GM23248 (cell line): Measurements from ENCODE around the gene SPATC1L. TPM values are rescaled to one million over a fixed set of nuclear protein-coding genes. Genes with fewer than 3 reads are reported as not detected.
"Not testable (repeated sequence)": the region's sequence is repeated elsewhere in the genome, so short reads cannot be mapped to it uniquely, and the experiment has no call there.

ENCODE experiments used
- DNase-seq: peaks from one replicate; pipeline ENCODE4 v3.0.0-alpha.2; 2015
- H2AFZ ChIP-seq: fragments of 200-600 bp; sonication (generic); 2 replicates; pipeline ENCODE4 v1.6.1; 2016; ENCODE audit warnings: antibody characterized with exemption
- H3F3A ChIP-seq: fragments of 200-600 bp; sonication (generic); 2 replicates; pipeline ENCODE4 v1.6.1; 2016; ENCODE audit warnings: mild to moderate bottlenecking, antibody characterized with exemption, mixed run types; ENCODE audit not compliant: insufficient read depth
- H3K27ac ChIP-seq: fragments of 200-600 bp; sonication (generic); 2 replicates; pipeline ENCODE4 v1.5.1; 2016; ENCODE audit warnings: mild to moderate bottlenecking
- H3K27me3 ChIP-seq: fragments of 200-600 bp; sonication (generic); replicated peaks from 2 replicates; pipeline ENCODE4 v1.6.1; 2016; ENCODE audit warnings: mild to moderate bottlenecking; ENCODE audit not compliant: insufficient read depth
- H3K36me3 ChIP-seq: fragments of 200-600 bp; sonication (generic); 2 replicates; pipeline ENCODE4 v1.6.1; 2016; ENCODE audit warnings: low read depth, mild to moderate bottlenecking
- H3K4me1 ChIP-seq: fragments of 200-600 bp; sonication (generic); 2 replicates; pipeline ENCODE4 v1.6.1; 2016; ENCODE audit warnings: mild to moderate bottlenecking; ENCODE audit not compliant: insufficient read depth
- H3K4me2 ChIP-seq: fragments of 200-600 bp; sonication (generic); one replicate; pipeline ENCODE4 v1.6.1; 2016; ENCODE audit warnings: mild to moderate bottlenecking; ENCODE audit not compliant: unreplicated experiment
- H3K4me3 ChIP-seq: fragments of 200-600 bp; sonication (generic); 2 replicates; pipeline ENCODE4 v1.5.1; 2016; ENCODE audit warnings: mild to moderate bottlenecking
- H3K79me2 ChIP-seq: fragments of 200-600 bp; sonication (generic); 2 replicates; pipeline ENCODE4 v1.6.1; 2016; ENCODE audit warnings: mild to moderate bottlenecking; ENCODE audit not compliant: insufficient read depth
- H3K9ac ChIP-seq: fragments of 200-600 bp; sonication (generic); 2 replicates; pipeline ENCODE4 v1.6.1; 2016; ENCODE audit warnings: mild to moderate bottlenecking
- H3K9me2 ChIP-seq: fragments of 200-600 bp; sonication (generic); 2 replicates; pipeline ENCODE4 v1.6.1; 2016; ENCODE audit warnings: mixed run types, mild to moderate bottlenecking, moderate library complexity; ENCODE audit not compliant: insufficient read depth
- H3K9me3 ChIP-seq: fragments of 200-600 bp; sonication (generic); one replicate; pipeline ENCODE4 v1.6.1; 2017; ENCODE audit warnings: low read depth
- H4K20me1 ChIP-seq: fragments of 200-600 bp; sonication (generic); 2 replicates; pipeline ENCODE4 v1.6.0; 2016; ENCODE audit not compliant: insufficient read depth
- EZH2 ChIP-seq: fragments of 200-600 bp; sonication (generic); IDR thresholded peaks from 2 replicates; pipeline ENCODE4 v1.6.1; 2018; ENCODE audit warnings: antibody characterized with exemption, mild to moderate bottlenecking; ENCODE audit not compliant: insufficient read depth, poor library complexity, severe bottlenecking
- EZH2phosphoT487 ChIP-seq: fragments of 200-600 bp; sonication (generic); IDR thresholded peaks from 2 replicates; pipeline ENCODE4 v1.6.1; 2018; ENCODE audit warnings: antibody characterized with exemption, moderate library complexity, mild to moderate bottlenecking, low read depth; ENCODE audit not compliant: insufficient read depth
- WGBS, 2 experiments: methylation state at CpG; one replicate each; pipeline ENCODE4 v1.1.6; 2015 to 2017; ENCODE audit warnings: low lambda C conversion rate in 2 of 2, low coverage in 1 of 2; ENCODE audit errors: missing lambda C conversion rate in 2 of 2; 5-methylcytosine and 5-hydroxymethylcytosine counted together
- in situ Hi-C: fragments of 300-500 bp; cut with MboI; formaldehyde crosslinking; loops from 2 replicates; pipeline ENCODE4 v1.15.0; 2020
- polyA plus RNA-seq: library from polyadenylated mRNA; unstranded; fragments of >200 nt; fragmentation: Nextera tagmentation; extraction: Ambion mirVana; gene quantifications from 2 replicates; pipeline ENCODE4 v1.2.1, GENCODE V29; 2016
- total RNA-seq: library from RNA; depleted of rRNA; stranded (reverse); fragments of >200 nt; shearing (Covaris generic); gene quantifications from 2 replicates; pipeline ENCODE4 v1.2.3, GENCODE V29; 2014

SPATC1L gene
- total and polyA plus RNA-seq, 2 experiments from 2014 or later: 5.2 to 15.7 TPM

- in situ Hi-C loops: no loop called here
- H3K4me3 ChIP-seq: no peak overlapping the region
- no peaks in the 10 kb centered on the region for H3K9me3 ChIP-seq
- H2AFZ ChIP-seq: peak overlapping the region; percentile 84
- TF ChIP-seq EZH2 (no peak), EZH2phosphoT487 (no peak)
- H4K20me1 ChIP-seq: no peaks in the 10 kb centered on the region
- H3K27me3 ChIP-seq: no peaks in the 10 kb centered on the region
- peaks cover 17% of the 10 kb centered on the region for H3K4me1 ChIP-seq
- no peak overlapping the region for H3K4me2 ChIP-seq
- peak overlapping the region; percentile 58; the same call in 1 of the 2 replicates for H3K9ac ChIP-seq
- H3K9me2 ChIP-seq: no peaks in the 10 kb centered on the region
- peaks cover 4% of the 10 kb centered on the region; the same call in 1 of the 2 replicates for H3K36me3 ChIP-seq
- peaks cover 12% of the 10 kb centered on the region for H3F3A ChIP-seq
- DNase-seq: no peak
- H3K27ac ChIP-seq: no peak overlapping the region
- 79 to 80% methylated on average over 7 of the region's 7 CpGs for WGBS, 2 experiments
- H3K79me2 ChIP-seq: no peaks in the 10 kb centered on the region
These were observed 1.5 kb upstream of the SPATC1L start for GRCh38 chr21:46185716-46186115.

- Histone ChIP-seq H4K20me1 (no peaks in the 10 kb centered on the region), H3K9ac (peak overlapping the region; percentile 58), H3K79me2 (no peaks in the 10 kb centered on the region), H3K4me1 (peaks cover 15% of the 10 kb centered on the region), H3K9me3 (no peaks in the 10 kb centered on the region), H3K4me2 (peak overlapping the region; percentile 86), H3K27me3 (no peaks in the 10 kb centered on the region), H3F3A (peaks cover 12% of the 10 kb centered on the region), H2AFZ (peak overlapping the region; percentile 84), H3K9me2 (no peaks in the 10 kb centered on the region), H3K27ac (peak overlapping the region; percentile 37), H3K4me3 (peak overlapping the region; percentile 98), H3K36me3 (no peaks in the 10 kb centered on the region)
- peak; percentile 81 for DNase-seq
- no peak for TF ChIP-seq EZH2
- no peak for TF ChIP-seq EZH2phosphoT487
- in situ Hi-C loops: no loop called here
- 14 to 16% methylated on average over 27 to 30 of the region's 30 CpGs for WGBS, 2 experiments
These were observed 631 bp upstream of the SPATC1L start for GRCh38 chr21:46184625-46185555.

GRCh38 chr21:46183337-46183909 is 836 bp downstream of the SPATC1L start:
- peak overlapping the region; percentile 98 for H3K4me3 ChIP-seq
- not testable (repeated sequence) for H3K4me2 ChIP-seq

GRCh38 chr21:46182548-46183336 is 1.5 kb downstream of the SPATC1L start:
- H3F3A ChIP-seq: peaks cover 5% of the 10 kb centered on the region; the same call in 1 of the 2 replicates
- H3K36me3 ChIP-seq: no peaks in the 10 kb centered on the region
- H3K27me3 ChIP-seq: no peaks in the 10 kb centered on the region
- WGBS, 2 experiments: 54 to 67% methylated on average over 30 to 44 of the region's 44 CpGs
- no peaks in the 10 kb centered on the region for H3K9me2 ChIP-seq
- TF ChIP-seq EZH2 (no peak), EZH2phosphoT487 (no peak)
- no peak overlapping the region for H3K27ac ChIP-seq
- no peaks in the 10 kb centered on the region for H3K4me1 ChIP-seq
- no peak overlapping the region for H2AFZ ChIP-seq
- DNase-seq: peak; percentile 73
- H3K4me3 ChIP-seq: no peak overlapping the region
- no peak overlapping the region for H3K9ac ChIP-seq
- no peaks in the 10 kb centered on the region for H3K9me3 ChIP-seq
- no peaks in the 10 kb centered on the region for H3K79me2 ChIP-seq
- H4K20me1 ChIP-seq: no peaks in the 10 kb centered on the region
- in situ Hi-C loops: no loop called here
- H3K4me2 ChIP-seq: no peak overlapping the region

More at GRCh38 chr21:46183337-46183909, 836 bp downstream of the SPATC1L start:
- in situ Hi-C loops, H3K27ac ChIP-seq, H3K36me3 ChIP-seq, DNase-seq, H3K4me1 ChIP-seq, H3K79me2 ChIP-seq, H3K9me2 ChIP-seq, H3K27me3 ChIP-seq, H3K9me3 ChIP-seq, H2AFZ ChIP-seq, H3F3A ChIP-seq, H3K9ac ChIP-seq, H4K20me1 ChIP-seq: not testable (repeated sequence)
- 0 to 17% methylated on average over 1 to 9 of the region's 13 CpGs for WGBS, 2 experiments
